Measurements from ENCODE around the gene MRNIP. TPM values are rescaled to one million over a fixed set of nuclear protein-coding genes. Genes with fewer than 3 reads are reported as not detected.
"Not testable (repeated sequence)": the region's sequence is repeated elsewhere in the genome, so short reads cannot be mapped to it uniquely, and the experiment has no call there.

The MRNIP gene
- polyA plus RNA-seq, 2 of the 4 experiments (the other 2 are of a cell fraction) = 21.4 to 29.7 TPM

DNA sequence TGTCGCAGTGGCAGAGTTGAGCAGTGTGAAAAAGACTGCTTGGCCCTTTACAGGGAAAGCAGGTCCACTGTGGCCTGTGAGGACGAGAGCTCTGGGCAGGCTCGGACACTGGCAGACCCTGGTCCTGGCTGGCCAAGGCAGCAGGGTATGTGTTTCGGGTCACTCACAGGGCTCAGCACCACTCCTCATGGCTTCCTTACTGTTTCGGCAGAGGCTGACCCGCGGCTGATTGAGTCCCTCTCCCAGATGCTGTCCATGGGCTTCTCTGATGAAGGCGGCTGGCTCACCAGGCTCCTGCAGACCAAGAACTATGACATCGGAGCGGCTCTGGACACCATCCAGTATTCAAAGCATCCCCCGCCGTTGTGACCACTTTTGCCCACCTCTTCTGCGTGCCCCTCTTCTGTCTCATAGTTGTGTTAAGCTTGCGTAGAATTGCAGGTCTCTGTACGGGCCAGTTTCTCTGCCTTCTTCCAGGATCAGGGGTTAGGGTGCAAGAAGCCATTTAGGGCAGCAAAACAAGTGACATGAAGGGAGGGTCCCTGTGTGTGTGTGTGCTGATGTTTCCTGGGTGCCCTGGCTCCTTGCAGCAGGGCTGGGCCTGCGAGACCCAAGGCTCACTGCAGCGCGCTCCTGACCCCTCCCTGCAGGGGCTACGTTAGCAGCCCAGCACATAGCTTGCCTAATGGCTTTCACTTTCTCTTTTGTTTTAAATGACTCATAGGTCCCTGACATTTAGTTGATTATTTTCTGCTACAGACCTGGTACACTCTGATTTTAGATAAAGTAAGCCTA lies 22.2 kb downstream of the MRNIP start:
- Histone ChIP-seq H3K4me3 (no peak overlapping the region), H3K4me1 (peaks cover 41% of the 10 kb centered on the region), H3K9me3 (no peaks in the 10 kb centered on the region), H3K27ac (no peak overlapping the region), H3K4me2 (no peak overlapping the region)
- TF ChIP-seq CEBPB (IDR thresholded peaks at IDR 0.05) (no peak), TFCP2L1 (CRISPR knock-in tag; IDR thresholded peaks at IDR 0.05) (0 out of 2 replicates have a peak, but pooled peaks have one; percentile 6), GATA3 (IDR thresholded peaks at IDR 0.05; ENCODE audit: borderline replicate concordance) (no peak), RNF2 (IDR thresholded peaks at IDR 0.05; ENCODE audit: borderline replicate concordance, low read depth) (no peak), CHD4 (IDR thresholded peaks at IDR 0.05; ENCODE audit: borderline replicate concordance) (no peak), HOXB13 (CRISPR knock-in tag; IDR thresholded peaks at IDR 0.05; ENCODE audit: low read depth) (no peak), HOXA7 (CRISPR knock-in tag; IDR thresholded peaks at IDR 0.05) (0 out of 2 replicates have a peak, but pooled peaks have one; percentile 16), POLR2AphosphoS2 (conservative IDR thresholded peaks at IDR 0.05; ENCODE audit: low read length) (peak; percentile 84; the same call in 1 of the 2 replicates), MAX (IDR thresholded peaks at IDR 0.05) (no peak), RCOR1 (IDR thresholded peaks at IDR 0.05; ENCODE audit: low read depth, low read length) (no peak), FOSB (CRISPR knock-in tag; IDR thresholded peaks at IDR 0.05) (0 out of 2 replicates have a peak, but pooled peaks have one; percentile 53), RARB (CRISPR knock-in tag; IDR thresholded peaks at IDR 0.05) (no peak; the same call in 1 of the 2 replicates), FOSL2 (IDR thresholded peaks at IDR 0.05) (peak; percentile 10; the same call in 1 of the 2 replicates), FOSL2 (CRISPR knock-in tag; IDR thresholded peaks at IDR 0.05) (peak; percentile 67)
- WGBS (ENCODE audit: missing lambda C conversion rate) = 93% methylated on average over 17 of the region's 19 CpGs
- CTCF ChIA-PET = interaction anchor here (1.3 to 2.3 kb wide), 3 partner anchors 17 to 35 kb away, joined by 4 to 9 read pairs (median 4); no protein-coding TSS in a partner anchor
- ATAC-seq (no peak), FAIRE-seq (no peak), DNase-seq (ENCODE audit: low read depth in 1 of 2, low spot score in 1 of 2) (no peak)
- POLR2A ChIA-PET = no interaction called here

- CTCF ChIA-PET = interaction anchor here (11.6 kb wide), 1 partner anchor 33 kb away, joined by 86 read pairs; no protein-coding TSS in a partner anchor
- H3K4me2 ChIP-seq; FAIRE-seq; DNase-seq (ENCODE audit: low read depth in 1 of 2, low spot score in 1 of 2); ATAC-seq; POLR2A ChIA-PET; H3K27ac ChIP-seq; H3K9me3 ChIP-seq; H3K4me3 ChIP-seq: not testable (repeated sequence)
- H3K4me1 ChIP-seq = peaks cover 54% of the 10 kb centered on the region
- WGBS (ENCODE audit: missing lambda C conversion rate) = 88% methylated on average over 18 of the region's 28 CpGs
Measured at GRCh38 chr5:179834871-179835270, 23.7 kb downstream of the MRNIP start.

GRCh38 chr5:179834120-179834519 lies 24.5 kb downstream of the MRNIP start:
- 76% methylated on average over 7 of the region's 8 CpGs for WGBS (ENCODE audit: missing lambda C conversion rate)

More at GRCh38 chr5:179834120-179834519, 24.5 kb downstream of the MRNIP start:
- H3K4me2 ChIP-seq = no peak overlapping the region
- DNase-seq (ENCODE audit: low read depth in 1 of 2, low spot score in 1 of 2) = no peak
- no peak for FAIRE-seq
- H3K4me1 ChIP-seq = peaks cover 55% of the 10 kb centered on the region
- no peak for ATAC-seq
- no peaks in the 10 kb centered on the region for H3K9me3 ChIP-seq
- TF ChIP-seq EP300 (IDR thresholded peaks at IDR 0.05) (no peak), MAX (IDR thresholded peaks at IDR 0.05) (no peak), SMC3 (IDR thresholded peaks at IDR 0.05) (no peak), MAZ (IDR thresholded peaks at IDR 0.05; ENCODE audit: borderline replicate concordance, low read depth, low read length) (no peak), BCL3 (IDR thresholded peaks at IDR 0.05) (no peak)
- ChIA-PET CTCF (interaction anchor here (1.9 to 11.6 kb wide), 3 partner anchors 11 to 33 kb away, joined by 5 to 86 read pairs (median 6); no protein-coding TSS in a partner anchor), POLR2A (no interaction called here)
- 0 out of 6 replicates have a peak overlapping the region, but pooled peaks of 1 of the 2 experiments have one; percentile 30 for H3K27ac ChIP-seq
- no peak overlapping the region for H3K4me3 ChIP-seq
